GM21390 (cell line): ENCODE results near the gene OR1S1.
"Not testable (repeated sequence)": the region's sequence is repeated elsewhere in the genome, so short reads cannot be mapped to it uniquely, and the experiment has no call there.

Experiments used
- ATAC-seq: cut with Tn5 transposase; IDR thresholded peaks from one replicate; pipeline ENCODE4 v1.9.1; 2021; ENCODE audit not compliant: unreplicated experiment

The OR1S1 gene

DNA sequence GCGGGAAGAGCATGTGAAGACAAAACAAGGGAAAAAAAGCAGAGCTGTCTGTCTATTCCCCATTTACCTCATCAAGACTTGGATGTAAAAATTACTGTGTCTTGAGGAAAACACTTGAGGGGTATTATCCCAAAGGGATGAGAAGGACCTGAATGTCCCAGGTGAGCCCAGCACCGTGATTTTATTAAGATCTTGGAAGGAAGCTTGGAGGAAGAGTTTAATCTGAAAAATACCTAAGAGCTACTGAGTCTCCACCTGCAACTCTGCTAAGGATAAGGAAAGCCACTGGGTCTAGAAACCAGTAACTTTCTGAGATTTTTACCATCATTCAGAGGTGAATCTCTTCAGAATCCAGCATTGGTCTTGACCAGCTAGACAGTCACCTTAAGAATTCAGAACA, at the start of gene OR1S1:
Gene OR1S1 (plus strand): TSS at position 301 of the 400 bp plus-strand sequence.
- ATAC-seq = not testable (repeated sequence)

GRCh38 chr11:58164389-58164788, 48.1 kb upstream of the OR1S1 start:
- no peak for ATAC-seq

- no peak for ATAC-seq
These were observed 47.5 kb upstream of the OR1S1 start for GRCh38 chr11:58164990-58165389.

- ATAC-seq = no peak
These were observed 46.9 kb upstream of the OR1S1 start for GRCh38 chr11:58165504-58166106.

DNA sequence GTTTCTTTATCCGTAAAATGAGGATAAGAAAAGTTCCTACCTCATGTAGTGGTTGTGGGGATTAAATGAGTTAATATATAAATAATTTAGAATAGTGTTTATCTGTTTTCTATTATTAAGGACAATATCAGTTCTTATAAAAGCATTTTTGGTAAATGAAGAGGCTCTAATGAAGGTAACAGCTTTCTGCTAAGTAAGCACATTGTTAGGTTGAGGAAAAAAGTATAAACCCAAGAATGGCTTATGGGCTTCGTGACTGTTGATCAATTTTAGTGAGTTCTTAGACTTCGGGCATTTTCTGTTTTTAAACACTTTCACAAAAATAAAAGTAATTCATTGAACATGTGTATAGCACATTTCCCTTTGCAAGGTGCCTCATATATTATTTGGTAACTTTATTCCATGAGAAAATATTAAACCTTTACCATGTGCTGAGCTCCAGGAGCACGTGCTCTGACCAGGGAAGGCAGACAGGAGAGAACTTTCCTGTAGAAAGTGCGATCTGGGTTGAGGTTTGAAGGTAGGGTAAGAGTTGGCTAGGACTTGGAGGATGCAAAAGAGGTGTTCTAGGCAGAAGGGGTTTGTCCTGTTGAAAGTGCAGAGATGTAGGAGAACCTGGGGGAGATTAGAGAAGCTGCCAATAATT, 35.0 kb upstream of the OR1S1 start:
- ATAC-seq = no peak

DNA sequence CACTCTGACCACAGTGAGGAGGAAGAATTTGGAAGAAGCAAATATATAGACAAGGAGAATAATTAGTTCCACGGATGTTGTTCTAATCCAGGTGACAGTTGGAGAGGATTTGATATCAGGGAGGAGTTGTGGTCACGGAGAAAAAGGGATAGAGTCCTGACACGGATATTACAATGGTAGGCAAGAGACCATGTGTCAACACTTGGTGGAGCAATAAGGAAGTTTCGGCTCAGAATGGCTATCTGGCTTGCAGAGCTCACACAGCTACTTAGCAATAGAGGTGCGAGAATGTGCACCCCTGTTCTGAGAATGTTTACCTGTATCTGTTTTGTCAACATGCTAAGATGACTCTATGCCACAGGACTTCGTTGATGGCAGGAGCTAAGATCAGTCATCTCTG, 34.1 kb upstream of the OR1S1 start:
- no peak for ATAC-seq

DNA sequence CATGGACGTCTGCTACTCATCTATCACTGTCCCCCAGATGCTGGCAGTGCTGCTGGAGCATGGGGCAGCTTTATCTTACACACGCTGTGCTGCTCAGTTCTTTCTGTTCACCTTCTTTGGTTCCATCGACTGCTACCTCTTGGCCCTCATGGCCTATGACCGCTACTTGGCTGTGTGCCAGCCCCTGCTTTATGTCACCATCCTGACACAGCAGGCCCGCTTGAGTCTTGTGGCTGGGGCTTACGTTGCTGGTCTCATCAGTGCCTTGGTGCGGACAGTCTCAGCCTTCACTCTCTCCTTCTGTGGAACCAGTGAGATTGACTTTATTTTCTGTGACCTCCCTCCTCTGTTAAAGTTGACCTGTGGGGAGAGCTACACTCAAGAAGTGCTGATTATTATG, 32.9 kb upstream of the OR1S1 start:
- ATAC-seq = no peak

DNA sequence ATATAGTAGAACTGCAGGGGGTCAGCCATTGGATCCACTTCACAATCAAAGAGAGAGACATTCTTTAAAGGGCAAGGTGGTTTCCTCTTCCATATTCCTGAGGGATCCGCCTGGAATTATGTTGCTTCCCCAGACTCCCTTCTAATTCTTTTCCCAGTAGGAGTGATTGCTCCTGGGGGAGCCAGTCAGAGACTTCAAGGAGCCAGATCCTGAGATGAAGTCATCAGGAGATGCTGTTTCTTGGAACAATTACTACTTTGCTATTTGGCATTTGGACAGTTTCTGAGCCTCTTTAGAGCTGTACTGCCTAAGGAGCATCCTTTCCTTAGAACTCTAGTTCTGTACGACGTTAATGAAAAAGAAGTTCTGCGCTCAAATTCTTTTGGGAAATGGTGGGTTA, 25.6 kb upstream of the OR1S1 start:
- ATAC-seq = no peak

DNA sequence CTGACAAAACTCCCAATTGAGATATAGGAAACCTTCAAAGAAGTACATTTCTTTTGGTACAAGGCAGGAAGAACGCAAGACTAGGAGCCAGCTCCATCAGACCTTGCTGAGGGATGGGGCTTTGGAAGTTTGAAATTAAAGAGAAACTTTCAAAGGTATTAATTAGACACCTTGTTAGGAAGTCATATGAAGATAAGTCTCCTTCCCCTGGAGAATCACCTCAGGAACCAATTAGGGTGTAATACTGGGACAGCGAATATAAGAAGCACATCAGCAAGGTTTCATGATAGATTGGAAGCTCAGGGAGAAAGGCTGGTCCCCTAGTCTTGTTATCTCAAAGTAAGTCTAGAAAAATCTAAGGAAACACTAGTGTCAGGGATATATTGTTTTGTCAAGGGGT, 23.8 kb upstream of the OR1S1 start, which contains the start of gene OR9Q2:
Gene OR9Q2 (plus strand): TSS at position 301 of the 400 bp plus-strand sequence. CDS start 1,421 bp downstream, outside the sequence.
- ATAC-seq = no peak

- no peak for ATAC-seq
These were observed 20.3 kb upstream of the OR1S1 start for GRCh38 chr11:58192229-58192628.

DNA sequence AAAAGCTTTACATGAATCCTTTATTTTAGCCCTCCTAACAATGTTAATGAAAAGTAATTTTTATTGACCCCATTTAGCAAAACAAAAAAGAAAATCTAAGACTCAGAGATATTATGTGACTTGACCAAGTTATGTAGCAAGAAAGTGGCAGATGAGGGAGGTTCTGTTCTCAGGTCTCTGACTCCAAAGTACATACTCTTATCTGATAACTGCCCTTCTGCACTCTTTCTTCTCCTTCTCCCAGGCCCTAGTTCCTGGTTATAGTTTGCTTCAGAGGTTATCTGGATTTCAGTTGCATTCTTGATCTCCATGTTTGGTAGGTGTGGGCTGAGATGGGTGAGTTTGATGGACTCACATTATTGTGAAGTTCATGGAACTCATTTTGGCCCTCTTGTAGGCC, 19.1 kb upstream of the OR1S1 start:
- no peak for ATAC-seq

- no peak for ATAC-seq
These were observed 16.6 kb upstream of the OR1S1 start for GRCh38 chr11:58195939-58196338.

DNA sequence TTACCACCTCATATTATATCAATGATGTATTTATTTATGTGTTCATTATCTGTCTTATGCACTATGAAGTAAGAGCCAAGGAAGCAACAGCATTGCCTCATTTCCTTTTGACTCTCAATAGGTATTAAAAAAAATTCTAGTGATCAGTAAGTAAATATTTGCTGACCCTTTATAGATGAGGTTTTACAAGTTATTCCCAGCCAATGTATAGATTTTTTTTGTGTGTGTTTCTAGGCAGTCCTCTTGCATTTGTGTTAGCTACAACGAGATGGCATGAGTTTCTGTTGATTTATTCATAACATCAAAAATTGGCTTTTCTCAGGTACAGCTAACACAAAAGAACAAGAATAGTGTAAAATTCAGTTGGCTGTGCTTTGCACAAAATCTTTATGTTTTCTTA, 13.2 kb upstream of the OR1S1 start:
- ATAC-seq = no peak

DNA sequence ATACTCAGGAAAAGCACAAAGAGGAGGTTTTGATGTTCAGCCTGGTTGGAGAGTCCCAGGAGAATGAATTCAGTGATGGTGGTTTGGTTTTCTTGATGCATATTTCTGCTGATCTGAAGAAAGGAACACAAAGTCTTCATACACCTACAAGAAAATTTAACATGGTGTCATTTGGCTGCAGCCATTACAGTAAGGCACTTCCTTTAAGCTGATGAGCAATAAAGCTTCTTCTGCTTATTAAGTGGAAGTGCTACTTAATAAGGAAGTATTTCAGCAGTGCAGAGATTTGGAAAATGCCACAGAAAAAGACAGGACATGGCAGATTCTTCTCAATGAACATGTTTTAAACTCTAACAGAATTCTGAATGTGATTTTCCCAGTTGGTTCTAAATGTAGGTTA, 8.5 kb upstream of the OR1S1 start, which contains the start of gene OR1S2:
Gene OR1S2 (minus strand): TSS at position 101 of the 400 bp plus-strand sequence. CDS start 0 bp downstream, at position 101.
- ATAC-seq = no peak

- ATAC-seq = no peak
These were observed 4.0 kb downstream of the OR1S1 start for GRCh38 chr11:58216476-58216875.

GRCh38 chr11:58222721-58223120, 10.2 kb downstream of the OR1S1 start:
- no peak for ATAC-seq

DNA sequence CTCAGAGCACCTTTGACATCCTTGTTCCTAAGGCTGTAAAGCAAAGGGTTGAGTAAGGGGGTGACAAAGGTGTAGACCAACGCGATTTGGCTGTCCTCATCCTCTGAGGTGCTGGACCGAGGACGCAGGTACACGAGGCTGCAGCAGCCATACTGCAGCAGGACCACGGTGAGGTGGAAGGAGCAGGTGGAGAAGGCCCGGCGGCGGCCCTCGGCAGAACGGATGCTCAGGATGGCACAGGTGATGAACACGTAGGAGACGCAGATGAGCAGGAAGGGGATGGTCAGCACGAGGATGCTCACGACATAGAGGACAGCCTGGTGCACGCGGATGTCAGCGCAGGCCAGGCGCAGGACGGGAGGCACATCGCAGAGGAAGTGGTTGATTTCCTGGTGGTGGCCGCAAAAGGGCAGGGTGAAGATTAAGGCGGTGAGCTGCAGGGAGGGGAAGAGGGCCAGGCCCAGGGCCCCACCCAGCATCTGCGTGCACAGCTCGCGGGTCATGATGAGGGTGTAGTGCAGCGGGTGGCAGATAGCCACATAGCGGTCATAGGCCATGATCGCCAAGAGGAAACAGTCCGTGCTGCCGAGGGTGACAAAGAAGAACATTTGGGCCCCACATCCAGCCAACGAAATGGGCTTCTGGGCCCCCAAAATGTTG, 15.6 kb downstream of the OR1S1 start:
- no peak for ATAC-seq

DNA sequence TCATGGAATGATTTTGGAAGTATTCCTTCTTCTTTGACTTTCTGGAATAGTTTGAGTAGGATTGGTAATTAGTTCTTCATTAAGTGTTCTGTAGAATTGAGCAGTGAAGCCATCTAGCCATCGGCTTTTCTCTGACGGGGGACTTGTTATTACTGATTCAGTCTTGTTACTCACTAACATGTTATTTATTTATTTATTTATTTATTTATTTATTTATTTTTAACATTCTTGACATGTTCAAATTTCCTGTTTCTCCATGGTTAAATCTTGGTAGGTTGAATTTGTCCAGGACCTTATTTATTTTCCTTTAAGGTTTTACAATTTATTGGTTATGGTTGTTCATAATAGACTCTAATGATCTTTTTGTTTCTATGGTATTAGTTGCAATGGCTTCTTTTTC, 31.4 kb downstream of the OR1S1 start:
- no peak for ATAC-seq

- no peak for ATAC-seq
These were observed 42.4 kb downstream of the OR1S1 start for GRCh38 chr11:58254936-58255335.

DNA sequence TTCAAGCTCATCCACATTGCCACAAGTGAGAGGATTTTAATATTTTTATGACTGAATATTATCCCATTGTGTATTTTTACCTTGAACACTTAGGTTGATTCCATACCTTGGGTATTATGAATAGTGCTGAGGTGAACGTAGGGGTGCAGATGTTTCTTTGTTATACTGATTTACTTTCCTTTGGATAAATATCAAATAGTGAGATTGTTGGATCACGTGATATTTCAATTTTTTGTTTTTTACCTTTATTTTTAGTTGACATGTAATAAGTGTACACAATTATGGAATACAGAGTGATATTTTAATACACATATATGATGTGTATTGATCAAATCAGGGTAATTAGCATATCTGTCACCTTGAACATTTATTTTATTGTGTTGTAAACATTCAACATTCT, 47.5 kb downstream of the OR1S1 start:
- ATAC-seq = no peak
